ENCODE data around the gene LILRA6.

- TF ChIP-seq CTCF (IDR thresholded peaks at IDR 0.05) (no peak), POLR2A (IDR thresholded peaks at IDR 0.05) (no peak), EP300 (IDR thresholded peaks at IDR 0.05) (no peak)
Measured at GRCh38 chr19:54203151-54203611, 39.4 kb downstream of the LILRA6 start.
